Measurements from ENCODE around the gene TPI1.

Gene TPI1

DNA sequence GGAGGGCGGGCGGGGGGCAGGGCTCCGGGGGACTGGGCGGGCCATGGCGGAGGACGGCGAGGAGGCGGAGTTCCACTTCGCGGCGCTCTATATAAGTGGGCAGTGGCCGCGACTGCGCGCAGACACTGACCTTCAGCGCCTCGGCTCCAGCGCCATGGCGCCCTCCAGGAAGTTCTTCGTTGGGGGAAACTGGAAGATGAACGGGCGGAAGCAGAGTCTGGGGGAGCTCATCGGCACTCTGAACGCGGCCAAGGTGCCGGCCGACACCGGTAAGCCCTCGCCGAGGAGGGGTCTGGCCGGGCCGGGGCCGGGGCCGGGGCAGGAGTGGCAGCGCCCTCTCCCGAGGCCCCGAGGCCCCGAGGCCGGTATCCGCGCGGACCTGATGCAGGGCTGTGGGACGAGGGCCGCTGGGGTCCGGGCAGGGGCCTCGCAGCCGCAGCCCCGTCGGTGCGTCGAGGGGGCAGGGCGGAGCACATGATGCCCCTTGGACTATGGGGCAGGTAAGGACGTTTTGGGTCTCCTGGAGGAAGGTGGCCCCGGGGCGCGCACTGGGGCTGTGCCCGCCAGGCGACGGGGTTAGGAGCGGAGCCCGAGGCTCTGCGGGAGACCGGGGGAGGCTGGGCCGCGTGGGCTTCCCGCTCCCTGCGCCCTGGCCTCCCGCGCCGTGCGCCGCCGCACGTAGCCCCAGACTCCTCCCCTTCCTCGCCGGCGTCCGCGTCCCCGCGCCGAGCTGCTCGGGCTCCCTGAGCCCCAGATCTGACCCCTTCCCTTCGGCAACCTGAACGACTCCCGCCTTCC lies at the start of gene TPI1:
TSS of gene TPI1 (plus strand) at position 119 of the 798 bp plus-strand sequence. CDS start at position 155, 36 bp downstream.
- no peak for DNase-seq (ENCODE audit: low read depth, low spot score)

DNA sequence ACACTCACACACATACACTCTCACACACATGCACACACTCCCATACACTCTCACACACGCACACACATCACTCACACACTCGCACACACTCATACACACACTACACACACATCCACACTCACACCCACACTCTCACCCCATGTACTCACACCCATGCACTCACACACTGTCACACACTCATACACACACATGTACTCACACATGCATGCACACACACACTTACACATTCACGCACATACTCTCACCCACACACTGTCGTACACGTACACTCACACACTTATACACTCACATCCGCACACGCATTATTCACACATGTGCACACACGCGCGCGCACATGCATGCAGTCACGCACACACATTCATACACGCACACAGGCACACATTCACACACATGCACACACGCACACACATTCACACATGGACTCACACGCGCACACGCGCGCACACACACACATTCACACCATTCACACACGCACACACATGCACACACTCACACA lies 49.6 kb upstream of the TPI1 start:
- DNase-seq (ENCODE audit: low read depth, low spot score), result no peak

DNA sequence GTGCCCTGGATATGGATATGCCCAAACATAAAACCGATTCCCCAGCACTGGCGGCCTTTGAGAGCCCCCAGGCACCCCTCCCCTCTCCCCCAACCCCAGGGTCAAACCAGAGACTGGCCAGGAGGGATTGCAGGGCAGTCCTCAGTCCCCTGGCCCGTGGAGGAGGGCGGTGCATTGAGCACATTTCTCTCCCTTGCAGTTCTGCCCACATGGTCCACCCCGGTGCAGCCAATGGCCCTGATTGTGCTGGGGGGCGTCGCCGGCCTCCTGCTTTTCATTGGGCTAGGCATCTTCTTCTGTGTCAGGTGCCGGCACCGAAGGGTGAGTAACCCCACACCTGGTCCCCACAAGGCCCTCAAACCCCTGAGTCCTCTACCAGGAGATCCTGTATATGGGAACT lies 49.1 kb upstream of the TPI1 start:
- DNase-seq (ENCODE audit: low read depth, low spot score), result no peak

DNA sequence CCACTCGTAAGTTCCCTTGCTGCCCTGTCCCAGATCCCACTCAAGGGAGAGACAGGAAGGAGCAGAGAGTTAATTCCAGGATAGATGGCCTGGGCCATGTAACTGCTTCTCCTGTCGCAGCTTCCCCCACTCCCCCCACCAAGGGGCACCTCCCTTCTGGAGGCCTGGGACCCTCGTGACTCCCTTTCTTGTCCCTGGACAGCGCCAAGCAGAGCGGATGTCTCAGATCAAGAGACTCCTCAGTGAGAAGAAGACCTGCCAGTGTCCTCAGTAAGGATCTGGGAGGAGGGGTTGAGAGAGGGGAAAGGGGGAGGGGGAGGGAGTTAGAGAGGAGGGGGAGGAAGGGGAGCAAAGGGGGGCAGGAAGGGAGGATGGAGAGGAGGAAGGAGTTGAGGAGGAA lies 48.7 kb upstream of the TPI1 start:
- no peak for DNase-seq (ENCODE audit: low read depth, low spot score)

DNA sequence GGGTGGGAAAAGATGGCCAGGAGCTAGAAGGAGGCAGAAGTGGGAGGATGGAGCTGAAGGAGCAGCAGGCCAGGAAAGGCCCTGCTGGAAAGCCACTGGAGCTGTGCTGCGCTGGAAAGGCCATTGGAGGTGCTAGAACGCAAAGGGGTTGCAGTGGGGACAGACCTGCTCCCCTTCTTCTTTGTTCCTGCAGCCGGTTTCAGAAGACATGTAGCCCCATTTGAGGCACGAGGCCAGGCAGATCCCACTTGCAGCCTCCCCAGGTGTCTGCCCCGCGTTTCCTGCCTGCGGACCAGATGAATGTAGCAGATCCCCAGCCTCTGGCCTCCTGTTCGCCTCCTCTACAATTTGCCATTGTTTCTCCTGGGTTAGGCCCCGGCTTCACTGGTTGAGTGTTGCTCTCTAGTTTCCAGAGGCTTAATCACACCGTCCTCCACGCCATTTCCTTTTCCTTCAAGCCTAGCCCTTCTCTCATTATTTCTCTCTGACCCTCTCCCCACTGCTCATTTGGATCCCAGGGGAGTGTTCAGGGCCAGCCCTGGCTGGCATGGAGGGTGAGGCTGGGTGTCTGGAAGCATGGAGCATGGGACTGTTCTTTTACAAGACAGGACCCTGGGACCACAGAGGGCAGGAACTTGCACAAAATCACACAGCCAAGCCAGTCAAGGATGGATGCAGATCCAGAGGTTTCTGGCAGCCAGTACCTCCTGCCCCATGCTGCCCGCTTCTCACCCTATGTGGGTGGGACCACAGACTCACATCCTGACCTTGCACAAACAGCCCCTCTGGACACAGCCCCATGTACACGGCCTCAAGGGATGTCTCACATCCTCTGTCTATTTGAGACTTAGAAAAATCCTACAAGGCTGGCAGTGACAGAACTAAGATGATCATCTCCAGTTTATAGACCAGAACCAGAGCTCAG lies 48.0 kb upstream of the TPI1 start:
- DNase-seq (ENCODE audit: low read depth, low spot score), result no peak

DNA sequence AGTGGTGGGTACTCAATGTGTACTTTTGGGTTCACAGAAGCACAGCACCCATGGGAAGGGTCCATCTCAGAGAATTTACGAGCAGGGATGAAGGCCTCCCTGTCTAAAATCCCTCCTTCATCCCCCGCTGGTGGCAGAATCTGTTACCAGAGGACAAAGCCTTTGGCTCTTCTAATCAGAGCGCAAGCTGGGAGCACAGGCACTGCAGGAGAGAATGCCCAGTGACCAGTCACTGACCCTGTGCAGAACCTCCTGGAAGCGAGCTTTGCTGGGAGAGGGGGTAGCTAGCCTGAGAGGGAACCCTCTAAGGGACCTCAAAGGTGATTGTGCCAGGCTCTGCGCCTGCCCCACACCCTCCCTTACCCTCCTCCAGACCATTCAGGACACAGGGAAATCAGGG lies 47.2 kb upstream of the TPI1 start:
- no peak for DNase-seq (ENCODE audit: low read depth, low spot score)

DNA sequence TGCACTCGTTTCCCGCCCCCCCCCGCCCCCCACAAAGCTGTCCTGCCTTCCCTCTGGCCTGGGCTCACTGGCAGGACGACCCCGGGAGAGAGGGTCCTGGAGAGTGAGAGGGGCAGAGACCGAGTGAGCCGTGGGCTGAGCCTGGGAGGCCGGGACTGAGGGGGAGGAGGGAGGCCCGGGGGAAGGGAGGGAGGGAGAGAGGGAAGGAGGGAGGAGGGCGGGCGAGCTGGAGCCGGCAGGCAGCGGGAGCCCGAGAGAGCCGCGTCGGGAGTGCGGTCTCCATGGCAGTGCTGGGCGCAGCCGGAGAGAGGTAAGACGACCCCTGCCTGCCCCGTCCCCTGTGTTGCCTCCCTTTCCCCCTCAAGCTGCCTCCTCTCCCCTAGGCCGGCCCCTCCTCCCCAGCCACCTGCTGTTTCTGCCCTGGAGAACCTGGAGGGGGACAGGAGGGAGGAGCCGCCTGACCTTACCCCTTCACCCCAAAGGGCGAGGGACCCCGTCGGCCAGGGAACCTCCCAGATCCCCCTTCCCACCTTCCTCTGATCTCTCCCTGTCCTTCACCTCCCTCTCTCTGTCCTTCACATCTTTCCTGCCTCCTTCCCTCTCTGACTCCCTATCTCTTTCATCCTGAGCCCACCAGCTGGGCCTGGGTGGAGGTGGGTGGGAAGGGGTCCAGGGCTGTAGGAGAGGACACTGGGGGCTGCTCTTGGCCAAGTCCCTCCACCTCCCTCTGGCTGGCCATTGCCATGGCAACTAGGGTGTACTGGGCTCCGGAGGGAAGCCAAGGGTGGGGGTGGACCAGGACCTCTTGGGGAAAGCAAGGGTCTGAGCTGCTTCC lies 45.5 kb upstream of the TPI1 start, which contains the start of gene GPR162:
TSS of gene GPR162 (plus strand) at position 231 of the 835 bp plus-strand sequence. CDS start 2,078 bp downstream, outside the sequence.
- peak; percentile 78 for DNase-seq (ENCODE audit: low read depth, low spot score)

DNA sequence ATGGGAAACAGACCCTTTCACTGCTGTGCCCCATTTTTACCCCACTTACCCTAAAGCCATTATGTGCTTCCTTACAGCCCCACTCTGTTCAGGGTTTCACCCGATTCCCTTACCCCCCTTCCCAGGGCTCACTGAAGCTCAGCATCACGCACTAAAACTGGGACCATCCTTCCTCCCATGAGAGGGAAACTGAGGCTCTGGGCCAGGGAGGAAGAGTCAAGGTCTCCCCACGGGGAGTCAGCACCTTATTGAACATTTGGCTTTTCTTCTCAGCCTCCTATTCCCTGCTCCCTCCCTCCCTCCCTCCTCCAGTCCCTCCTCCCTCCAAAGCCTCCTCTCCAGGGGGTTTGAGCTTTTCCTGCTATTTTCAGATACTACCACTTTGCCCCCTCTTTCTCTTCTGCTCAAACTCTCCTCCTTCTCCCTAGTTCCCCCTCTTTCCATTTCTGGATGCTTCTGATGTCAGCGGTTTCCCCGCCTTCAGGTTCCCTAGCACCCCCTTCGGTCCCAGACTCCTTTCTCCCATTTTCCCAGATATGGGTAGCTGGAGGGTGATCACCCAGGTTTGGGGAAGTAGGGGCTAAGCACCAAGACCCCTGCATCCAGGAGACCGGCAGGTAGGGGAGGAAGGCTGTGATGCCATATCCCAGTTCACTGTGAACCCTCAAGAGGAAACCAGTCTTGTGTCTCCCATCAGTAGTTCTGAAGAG lies 44.8 kb upstream of the TPI1 start:
- DNase-seq (ENCODE audit: low read depth, low spot score), result no peak

DNA sequence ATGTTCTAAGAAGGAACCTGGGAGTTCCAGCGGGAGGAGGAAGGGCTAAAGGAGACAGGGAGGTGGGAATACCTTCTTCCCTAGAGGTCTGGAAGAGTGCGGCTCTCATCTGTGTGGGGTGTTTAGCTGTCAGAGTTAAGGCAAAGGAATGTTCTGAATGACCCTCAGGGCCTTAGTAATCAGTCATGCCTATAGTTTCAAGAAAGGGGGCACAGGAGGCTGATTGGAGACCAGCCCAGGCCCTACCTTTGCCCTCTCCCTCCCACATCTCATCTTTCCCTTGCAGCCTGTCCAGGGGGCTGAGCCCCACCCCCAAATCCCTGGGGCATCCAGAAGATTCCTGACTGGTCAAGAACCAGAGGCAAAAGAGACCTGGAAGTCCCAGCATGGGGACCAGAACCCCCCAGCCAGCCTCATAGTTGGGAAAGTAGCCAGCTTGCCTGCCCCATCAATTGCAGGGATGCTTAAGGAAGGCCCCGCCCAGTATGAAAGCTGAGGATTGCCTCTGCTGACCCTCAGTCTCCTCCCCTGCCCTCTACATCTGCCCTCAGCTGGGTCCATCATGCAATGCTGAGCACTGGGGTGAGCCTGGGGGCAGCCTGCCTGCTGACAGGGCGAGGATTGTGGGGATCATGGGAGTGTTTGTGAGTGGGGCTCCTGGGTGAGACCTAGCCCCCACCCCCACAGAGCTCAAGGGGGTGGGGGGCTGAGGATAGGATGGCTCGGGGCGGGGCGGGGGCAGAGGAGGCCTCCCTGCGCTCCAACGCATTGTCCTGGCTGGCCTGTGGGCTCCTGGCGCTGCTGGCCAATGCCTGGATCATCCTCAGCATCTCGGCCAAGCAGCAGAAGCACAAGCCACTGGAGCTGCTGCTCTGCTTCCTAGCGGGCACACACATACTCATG lies 43.9 kb upstream of the TPI1 start:
- DNase-seq (ENCODE audit: low read depth, low spot score), result no peak

DNA sequence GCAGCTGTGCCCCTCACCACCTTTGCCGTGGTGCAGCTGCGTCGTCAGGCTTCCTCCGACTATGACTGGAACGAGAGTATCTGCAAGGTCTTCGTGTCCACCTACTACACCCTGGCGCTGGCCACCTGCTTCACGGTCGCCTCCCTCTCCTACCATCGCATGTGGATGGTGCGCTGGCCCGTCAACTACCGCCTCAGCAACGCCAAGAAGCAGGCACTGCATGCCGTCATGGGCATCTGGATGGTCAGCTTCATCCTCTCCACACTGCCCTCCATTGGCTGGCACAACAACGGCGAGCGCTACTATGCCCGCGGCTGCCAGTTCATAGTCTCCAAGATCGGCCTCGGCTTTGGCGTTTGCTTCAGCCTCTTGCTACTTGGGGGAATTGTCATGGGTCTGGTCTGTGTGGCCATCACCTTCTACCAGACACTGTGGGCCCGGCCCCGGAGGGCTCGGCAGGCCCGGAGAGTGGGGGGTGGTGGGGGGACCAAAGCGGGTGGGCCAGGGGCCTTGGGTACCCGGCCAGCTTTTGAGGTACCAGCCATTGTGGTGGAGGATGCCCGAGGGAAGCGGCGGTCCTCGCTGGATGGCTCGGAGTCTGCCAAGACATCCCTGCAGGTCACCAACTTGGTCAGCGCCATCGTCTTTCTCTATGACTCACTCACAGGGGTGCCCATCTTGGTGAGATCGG lies 43.1 kb upstream of the TPI1 start:
- no peak for DNase-seq (ENCODE audit: low read depth, low spot score)

DNA sequence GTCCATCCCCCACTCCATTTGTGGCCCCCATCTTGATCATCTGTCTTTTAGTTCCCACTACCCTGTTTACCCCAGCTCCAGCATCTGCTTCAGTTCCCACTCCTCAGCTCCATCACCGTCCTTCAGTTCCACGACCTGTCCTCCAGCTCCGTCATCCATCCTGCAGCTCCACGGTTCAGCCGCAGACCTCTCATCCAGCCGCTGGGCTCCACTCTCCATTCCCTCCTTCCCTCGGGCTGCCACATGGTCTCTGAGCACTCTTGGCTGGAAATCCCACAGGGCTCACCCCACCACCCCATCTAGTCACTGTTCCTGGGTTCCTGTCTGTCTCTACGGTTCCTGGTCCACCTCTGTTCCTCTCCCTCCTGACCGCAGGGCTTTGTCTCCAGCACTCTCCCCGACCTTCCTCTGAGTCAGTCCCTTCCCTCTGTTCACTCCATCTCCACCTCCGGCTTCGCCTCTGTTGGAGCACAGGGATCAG lies 42.4 kb upstream of the TPI1 start:
- DNase-seq (ENCODE audit: low read depth, low spot score), result no peak

DNA sequence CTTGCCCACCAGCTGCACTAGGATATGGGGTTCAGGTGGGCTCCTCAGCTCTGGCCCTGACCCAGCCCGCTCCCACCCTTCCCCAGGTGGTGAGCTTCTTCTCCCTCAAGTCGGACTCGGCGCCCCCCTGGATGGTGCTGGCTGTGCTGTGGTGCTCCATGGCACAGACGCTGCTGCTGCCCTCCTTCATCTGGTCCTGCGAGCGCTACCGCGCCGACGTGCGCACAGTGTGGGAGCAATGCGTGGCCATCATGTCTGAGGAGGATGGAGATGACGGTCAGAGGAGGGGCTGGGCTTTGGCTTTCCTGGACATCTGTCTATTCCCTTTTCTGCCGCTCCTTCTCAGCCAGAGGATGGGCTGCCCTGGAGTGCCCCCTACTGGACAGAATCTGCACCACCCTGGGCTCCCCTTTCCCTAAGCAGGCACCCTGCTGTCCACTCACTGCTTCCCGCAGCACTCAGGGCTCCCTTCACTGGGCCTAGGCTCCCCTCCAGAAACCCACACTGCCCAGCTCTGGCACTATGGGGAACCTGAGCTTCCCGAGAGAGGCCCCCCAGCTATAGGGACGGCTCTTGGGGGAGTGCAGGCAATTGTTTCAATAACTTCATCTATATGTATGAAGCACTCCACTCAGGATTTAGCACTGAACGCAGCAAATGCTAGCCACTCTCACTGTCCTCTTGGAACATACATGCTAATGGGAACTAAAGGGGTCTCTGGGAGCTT lies 41.8 kb upstream of the TPI1 start:
- peak; percentile 57 for DNase-seq (ENCODE audit: low read depth, low spot score)

DNA sequence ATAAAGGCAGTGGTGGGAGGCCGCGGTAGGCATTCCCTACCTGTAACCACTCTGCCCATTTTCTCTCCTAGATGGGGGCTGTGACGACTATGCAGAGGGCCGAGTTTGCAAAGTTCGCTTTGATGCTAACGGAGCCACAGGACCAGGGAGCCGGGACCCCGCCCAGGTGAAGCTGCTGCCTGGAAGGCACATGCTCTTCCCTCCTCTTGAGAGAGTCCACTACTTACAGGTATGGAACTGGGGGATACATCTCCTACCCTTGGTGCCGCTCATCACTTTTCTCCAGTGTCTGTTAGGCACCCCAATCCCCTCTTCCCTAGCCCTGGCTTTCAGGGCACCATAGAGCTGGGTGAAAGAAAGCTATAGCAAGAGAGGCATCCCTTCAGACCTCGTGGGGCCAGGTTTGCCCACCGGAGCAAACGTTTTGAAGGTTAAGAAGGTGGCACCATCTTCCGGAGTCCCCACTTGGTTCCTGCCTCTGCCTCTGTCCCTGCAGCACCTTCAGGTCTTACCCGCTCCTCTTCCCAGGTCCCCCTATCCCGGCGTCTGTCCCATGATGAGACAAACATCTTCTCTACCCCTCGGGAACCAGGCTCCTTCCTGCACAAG lies 41.1 kb upstream of the TPI1 start:
- DNase-seq (ENCODE audit: low read depth, low spot score), result no peak

DNA sequence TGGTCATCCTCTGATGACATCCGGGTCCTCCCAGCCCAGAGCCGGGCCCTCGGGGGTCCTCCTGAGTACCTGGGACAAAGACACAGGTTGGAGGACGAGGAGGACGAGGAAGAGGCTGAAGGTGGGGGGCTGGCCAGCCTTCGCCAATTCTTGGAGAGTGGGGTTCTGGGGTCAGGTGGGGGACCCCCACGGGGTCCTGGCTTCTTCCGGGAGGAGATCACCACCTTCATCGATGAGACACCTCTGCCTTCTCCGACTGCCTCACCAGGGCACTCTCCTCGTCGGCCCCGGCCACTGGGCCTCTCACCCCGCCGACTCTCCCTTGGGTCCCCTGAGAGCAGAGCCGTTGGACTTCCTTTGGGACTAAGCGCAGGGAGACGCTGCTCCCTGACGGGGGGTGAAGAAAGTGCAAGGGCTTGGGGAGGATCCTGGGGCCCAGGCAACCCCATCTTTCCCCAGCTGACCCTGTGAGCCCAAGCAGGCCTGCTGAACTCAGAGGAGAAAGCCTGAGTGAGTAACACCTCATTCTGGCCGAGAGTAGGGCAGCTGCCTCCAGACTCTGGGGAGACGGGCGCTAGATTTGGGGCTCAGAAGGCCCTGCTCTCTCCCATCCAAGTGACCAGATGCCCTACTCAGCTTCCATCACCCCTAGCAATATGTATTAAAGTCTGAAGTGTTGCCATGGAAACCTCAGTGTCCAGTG lies 40.4 kb upstream of the TPI1 start:
- no peak for DNase-seq (ENCODE audit: low read depth, low spot score)

DNA sequence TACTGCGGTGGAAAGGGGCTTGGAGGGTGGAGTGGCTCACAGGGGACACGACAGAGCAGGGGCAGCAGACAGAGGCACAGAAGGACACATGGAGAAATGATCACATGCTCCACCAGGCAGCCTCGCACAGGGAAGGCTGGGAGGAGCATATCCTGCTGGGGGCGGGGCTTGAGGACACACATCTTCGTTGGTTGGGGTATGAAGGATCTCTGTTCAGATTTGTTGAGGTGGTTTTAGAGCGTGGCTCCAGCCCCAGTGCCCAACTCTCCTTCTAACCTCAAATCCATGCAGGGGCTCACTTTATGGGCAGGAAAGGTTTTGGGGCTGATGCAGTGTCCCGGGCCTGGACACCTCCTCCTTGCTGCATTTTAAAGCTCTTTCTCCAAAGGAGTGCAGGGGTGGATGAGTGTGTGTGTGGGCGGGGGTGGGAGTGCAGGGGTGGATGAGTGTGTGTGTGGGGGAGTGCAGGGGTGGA lies 39.9 kb upstream of the TPI1 start:
- DNase-seq (ENCODE audit: low read depth, low spot score), result no peak

DNA sequence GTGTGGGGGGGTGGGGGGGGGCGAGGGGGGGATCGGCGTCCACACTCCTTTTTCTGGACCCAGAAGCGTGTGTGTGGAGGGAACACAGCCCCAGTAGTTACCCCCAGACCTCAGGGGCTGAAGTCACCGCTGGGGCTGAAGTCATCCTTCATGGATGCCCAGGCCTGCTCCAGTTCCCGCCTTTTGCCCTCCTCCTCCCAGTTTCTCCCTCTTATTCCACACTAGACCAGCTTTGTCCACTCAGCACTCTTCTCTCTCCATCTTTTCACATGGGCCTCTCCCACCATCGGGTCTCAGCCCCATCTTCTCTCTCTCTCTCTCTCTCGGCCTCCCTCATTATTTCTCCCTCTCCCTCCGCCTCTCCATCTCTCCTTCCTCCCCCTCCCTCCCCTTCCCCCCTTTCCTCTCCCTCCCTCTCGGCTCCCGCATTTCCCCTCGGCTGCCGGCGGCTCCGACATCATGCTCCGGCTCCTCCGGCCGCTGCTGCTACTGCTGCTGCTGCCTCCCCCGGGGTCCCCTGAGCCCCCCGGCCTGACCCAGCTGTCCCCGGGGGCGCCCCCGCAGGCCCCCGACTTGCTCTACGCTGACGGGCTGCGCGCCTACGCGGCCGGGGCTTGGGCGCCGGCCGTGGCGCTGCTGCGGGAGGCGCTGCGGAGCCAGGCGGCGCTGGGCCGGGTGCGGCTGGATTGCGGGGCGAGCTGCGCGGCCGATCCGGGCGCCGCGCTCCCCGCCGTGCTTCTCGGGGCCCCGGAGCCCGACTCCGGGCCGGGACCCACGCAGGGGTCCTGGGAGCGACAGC lies 39.1 kb upstream of the TPI1 start, which contains the start of gene P3H3:
TSS of gene P3H3 (plus strand) at position 426 of the 799 bp plus-strand sequence. CDS start at position 460, 34 bp downstream.
- no peak for DNase-seq (ENCODE audit: low read depth, low spot score)
